CMK (cell line): ENCODE results near the gene RHOXF2.
"Not testable (repeated sequence)": the region's sequence is repeated elsewhere in the genome, so short reads cannot be mapped to it uniquely, and the experiment has no call there.

ENCODE experiments used
- DNase-seq: peaks from one replicate; pipeline ENCODE4 v3.0.0-alpha.2; 2010; ENCODE audit warnings: low read depth

The RHOXF2 gene

GRCh38 chrX:120158313-120158712 lies at the start of gene RHOXF2:
TSS of gene RHOXF2 (plus strand) at chrX:120158613. CDS start at chrX:120158751, 138 bp downstream.
- DNase-seq = not testable (repeated sequence)

DNA sequence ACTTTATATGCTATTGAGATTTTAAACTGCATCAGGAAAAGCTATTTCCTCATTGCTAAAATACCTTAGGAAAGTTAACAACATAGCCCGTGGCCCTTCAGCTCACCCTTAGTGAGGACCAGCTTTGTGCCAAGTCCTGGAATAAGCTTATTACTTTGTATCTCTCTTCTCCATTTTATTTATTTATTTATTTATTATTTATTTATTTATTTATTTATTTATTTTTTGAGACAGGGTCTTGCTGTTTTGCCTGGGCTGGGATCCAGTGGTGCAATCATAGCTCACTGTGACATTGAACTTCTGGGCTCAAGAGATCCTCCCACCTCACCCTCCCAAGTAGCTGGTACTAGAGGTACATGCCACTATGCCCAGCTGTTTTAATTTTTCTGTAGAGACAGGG lies 49.0 kb upstream of the RHOXF2 start:
- DNase-seq = no peak

DNA sequence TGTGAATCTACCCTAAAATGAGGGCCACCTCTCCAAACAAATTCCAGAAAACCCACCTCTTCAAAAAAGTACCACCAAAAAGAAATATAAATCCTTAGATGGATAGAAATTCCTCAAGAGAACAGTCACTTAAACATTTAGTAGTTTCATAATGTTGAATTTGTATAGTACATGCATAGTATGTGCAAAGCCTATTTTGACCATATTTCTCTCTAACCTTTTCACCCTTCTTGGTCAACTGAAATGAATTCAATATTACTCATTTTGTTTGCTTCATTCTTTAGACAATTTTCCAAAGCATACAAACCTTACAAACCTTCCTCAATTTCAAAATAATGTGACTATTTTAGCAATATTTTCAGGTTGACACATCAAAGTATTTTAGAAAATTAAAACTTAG lies 46.8 kb upstream of the RHOXF2 start:
- no peak for DNase-seq

DNA sequence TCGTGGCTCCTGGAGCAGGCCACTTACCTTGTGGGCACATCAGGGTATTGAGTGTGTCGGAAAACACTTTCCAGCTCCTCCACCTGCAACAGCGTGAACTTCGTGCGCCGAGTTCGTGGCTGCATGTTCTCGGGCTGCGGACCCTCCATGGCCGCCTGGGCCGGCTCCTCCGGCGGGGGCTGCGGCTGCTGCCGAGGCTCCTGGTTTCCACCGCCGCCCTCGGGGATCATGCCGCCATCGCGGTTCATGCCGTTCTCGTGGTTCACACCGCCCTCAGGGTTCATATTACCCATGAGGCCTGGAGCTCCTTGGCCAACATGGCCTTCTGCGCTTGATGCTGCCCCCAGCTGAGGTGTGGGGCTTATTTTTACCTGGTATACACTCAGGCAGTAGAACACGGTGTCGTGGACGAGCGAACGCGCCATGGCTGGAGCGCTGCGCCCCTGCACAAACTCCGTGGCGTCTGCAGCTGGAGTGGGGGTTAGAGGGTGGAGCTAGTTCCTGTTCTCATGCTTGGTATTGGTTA lies 42.9 kb upstream of the RHOXF2 start, which contains the start of gene RHOXF1:
Gene RHOXF1, minus strand, starts transcription at position 476 of the 526 bp plus-strand sequence. Its CDS starts 51 bp downstream, at position 425.
- DNase-seq = no peak

- DNase-seq = no peak
These were observed 38.2 kb upstream of the RHOXF2 start for GRCh38 chrX:120120223-120120622.

DNA sequence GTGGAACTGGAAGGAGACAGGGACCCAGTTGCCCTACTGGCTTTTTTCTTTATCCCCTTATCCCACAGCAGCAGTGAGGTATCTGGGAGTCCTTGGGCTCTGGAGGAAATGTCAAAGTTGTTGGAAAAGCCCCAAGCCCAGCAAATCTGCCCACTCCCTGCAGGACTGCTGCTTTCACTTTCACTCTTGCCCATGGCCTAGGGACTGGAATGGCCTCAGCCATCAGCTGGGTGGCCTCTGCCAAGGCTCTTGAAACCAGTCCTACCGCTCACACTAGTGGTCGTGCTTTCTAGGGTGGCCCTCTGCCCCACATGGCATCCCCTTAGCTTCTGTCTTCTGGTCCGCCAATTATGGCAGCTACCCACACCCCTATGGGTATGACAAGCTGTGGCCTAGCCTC lies 33.0 kb upstream of the RHOXF2 start:
- no peak for DNase-seq

- not testable (repeated sequence) for DNase-seq
These were observed 30.0 kb upstream of the RHOXF2 start for GRCh38 chrX:120128306-120128846.

DNA sequence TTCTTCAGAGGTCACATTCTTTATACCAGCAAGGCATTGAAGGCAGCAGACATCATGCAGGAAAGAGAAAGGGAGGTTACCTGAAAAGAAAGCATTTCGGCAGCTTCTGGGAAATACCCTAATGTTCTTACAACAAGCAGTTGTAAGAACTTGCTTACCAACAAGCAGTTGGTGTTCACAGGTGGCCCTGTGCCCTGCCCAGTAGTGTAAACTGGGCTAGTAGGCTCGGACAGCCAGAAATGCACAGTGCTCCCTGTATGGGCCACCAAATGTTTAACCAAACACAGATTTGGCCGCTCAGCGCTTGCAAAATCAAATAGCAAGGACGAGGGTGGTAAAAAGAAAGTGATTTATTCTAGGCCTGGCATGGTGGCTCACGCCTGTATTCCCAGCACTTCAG lies 22.3 kb upstream of the RHOXF2 start:
- no peak for DNase-seq

GRCh38 chrX:120136840-120137239 lies 21.6 kb upstream of the RHOXF2 start:
- DNase-seq = no peak

DNA sequence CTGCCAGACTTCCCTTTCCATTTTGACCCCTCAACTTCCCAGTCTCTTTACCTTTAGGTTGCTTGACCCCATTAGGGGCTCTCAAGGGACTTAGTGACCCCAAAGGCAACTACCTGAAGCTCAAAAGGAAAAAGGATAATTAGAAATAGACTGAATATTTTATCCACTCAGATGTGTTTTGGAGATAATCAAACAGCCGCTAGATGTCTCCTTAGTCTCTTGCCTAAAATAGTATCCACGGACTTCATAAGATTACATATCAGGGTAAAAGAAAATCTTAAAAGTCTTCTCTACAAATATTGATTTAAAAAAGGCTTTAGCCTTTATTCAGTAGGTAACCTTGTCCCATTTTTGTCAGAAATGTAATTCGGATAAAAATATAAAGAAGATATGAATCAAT lies 21.0 kb upstream of the RHOXF2 start:
- no peak for DNase-seq

- DNase-seq = no peak
These were observed 18.0 kb upstream of the RHOXF2 start for GRCh38 chrX:120140293-120140981.

- DNase-seq = no peak
These were observed 14.1 kb upstream of the RHOXF2 start for GRCh38 chrX:120144178-120144844.

DNA sequence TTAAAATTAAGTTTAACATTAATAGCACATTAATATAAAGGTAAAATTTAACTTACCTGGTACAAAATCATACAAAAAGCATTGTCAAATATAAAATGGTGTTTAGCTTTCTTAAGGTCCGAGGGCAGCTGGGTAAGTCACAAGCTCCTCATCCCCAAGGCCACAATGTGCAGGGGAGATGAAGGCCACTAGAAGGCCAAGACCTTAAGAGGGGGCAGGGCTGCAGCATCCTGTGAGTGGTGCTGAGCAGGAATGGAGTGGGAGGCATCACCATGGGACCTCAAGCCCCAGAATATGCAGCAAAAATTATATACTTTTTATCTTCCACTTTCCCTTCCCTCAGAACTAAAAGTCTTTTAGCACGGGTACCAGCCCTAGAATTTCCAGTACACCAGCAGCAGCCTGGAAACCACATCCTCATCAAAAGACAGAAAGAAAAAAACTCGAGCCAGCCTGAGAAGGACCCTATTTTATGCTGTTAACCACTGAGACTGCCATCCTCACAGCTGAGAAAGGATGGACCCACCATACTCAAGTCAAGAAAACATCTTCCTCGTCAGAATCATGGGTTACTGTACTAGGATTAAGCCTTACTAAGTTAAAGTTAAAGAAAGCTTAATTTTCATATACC lies 13.0 kb upstream of the RHOXF2 start:
- no peak for DNase-seq

- not testable (repeated sequence) for DNase-seq
These were observed 12.1 kb upstream of the RHOXF2 start for GRCh38 chrX:120146323-120146722.

DNA sequence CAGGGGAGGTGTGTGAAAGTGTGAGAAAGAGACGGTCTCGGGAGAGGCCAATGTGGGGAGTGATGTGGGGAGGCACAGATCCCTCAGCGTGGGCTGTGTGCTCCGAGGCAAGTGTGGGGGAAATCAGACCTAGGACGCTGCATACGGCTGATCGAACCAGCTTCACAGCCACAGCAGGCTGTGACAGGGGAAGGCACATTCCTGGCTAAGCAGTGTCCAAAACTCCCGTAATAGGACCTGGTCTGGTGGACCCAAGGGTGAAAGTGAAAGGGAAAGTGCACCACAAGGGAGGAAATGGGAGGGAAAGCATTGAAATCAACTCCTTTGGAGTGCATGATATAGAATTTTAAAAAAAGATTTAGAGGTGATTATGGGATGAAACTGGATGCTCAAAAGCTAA lies 10.9 kb upstream of the RHOXF2 start:
- no peak for DNase-seq

GRCh38 chrX:120150109-120150744 lies 8.2 kb upstream of the RHOXF2 start:
- DNase-seq = not testable (repeated sequence)

GRCh38 chrX:120159086-120159485 lies 673 bp downstream of the RHOXF2 start:
- DNase-seq = not testable (repeated sequence)

- DNase-seq = not testable (repeated sequence)
These were observed 34.8 kb downstream of the RHOXF2 start for GRCh38 chrX:120193254-120193653.

GRCh38 chrX:120193720-120194119 lies 35.3 kb downstream of the RHOXF2 start:
- DNase-seq = not testable (repeated sequence)

GRCh38 chrX:120195786-120196185 lies 37.4 kb downstream of the RHOXF2 start:
- DNase-seq = not testable (repeated sequence)

DNA sequence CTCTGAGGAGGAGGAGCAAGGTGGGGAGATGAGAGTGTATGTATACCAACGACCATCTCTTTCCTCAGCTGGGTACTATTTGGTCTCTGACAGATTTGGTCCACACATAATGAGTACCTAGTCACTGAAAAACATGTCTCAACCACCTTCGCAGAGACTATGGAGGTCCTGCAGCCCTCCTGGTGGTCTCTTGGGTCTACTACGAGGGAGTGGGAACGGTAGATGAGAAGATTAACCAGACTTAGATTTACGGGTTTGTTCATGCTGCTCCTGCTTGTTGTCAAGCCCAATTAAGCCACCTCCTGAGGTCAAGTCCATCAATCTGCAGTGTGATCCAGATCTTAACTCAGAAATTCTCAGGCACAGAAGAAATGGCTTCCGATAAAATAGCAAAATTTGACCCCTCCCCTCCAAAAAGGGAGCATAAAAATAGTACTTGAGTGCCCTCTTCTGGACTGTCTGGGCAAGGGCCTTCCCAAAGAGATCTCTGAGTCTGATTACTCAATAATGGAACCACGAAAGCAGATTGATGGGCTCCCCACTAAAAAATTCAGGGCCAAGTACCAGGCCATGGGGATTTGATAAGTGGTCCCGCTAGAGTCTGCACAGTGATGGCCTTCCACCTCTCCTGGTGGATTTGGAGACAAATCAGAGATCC lies 38.3 kb downstream of the RHOXF2 start:
- DNase-seq = not testable (repeated sequence)
